ENCODE data around the gene CT45A3.

DNA sequence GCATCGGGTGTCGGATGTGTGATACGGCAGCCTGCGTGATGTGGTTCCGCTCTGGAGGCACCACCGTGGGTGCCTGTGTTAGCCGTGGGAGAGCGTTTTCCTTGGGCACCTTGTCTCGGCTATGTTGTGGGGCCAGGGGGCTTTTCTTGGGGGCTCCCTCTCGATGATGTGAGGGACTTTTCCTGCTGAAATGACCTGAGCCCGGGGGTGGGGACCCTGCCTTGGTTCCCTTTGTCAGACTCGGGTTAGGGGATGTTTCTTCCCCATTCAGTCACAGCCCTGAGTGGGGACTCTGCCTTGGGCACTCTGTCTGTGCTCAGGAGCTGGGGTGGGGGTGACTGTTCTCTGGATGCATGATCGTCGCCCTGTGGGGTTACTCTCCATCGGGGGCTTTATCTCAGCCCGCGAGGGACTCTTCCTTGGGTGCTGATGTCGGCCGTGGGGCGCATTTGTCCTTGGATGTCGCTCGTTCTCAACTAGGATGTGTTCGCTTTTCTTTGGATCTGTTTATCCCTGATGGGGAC, 26.7 kb downstream of the CT45A3 start:
- TF ChIP-seq, protein P1, sequence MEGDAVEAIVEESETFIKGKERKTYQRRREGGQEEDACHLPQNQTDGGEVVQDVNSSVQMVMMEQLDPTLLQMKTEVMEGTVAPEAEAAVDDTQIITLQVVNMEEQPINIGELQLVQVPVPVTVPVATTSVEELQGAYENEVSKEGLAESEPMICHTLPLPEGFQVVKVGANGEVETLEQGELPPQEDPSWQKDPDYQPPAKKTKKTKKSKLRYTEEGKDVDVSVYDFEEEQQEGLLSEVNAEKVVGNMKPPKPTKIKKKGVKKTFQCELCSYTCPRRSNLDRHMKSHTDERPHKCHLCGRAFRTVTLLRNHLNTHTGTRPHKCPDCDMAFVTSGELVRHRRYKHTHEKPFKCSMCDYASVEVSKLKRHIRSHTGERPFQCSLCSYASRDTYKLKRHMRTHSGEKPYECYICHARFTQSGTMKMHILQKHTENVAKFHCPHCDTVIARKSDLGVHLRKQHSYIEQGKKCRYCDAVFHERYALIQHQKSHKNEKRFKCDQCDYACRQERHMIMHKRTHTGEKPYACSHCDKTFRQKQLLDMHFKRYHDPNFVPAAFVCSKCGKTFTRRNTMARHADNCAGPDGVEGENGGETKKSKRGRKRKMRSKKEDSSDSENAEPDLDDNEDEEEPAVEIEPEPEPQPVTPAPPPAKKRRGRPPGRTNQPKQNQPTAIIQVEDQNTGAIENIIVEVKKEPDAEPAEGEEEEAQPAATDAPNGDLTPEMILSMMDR (IDR thresholded peaks at IDR 0.05; ENCODE audit: low read length): no peak
- TF ChIP-seq EZH2 (IDR thresholded peaks at IDR 0.05; ENCODE audit: borderline replicate concordance, low read length): no peak

Data from OCI-LY1 (cell line).